K562 (cell line): ENCODE results near the gene MKNK2. TPM values are rescaled to one million over a fixed set of nuclear protein-coding genes. Genes with fewer than 3 reads are reported as not detected.

Experiments used
- ARID3A ChIP-seq: IDR thresholded peaks from 2 replicates; pipeline ENCODE4 v1.6.1; 2012; ENCODE audit warnings: low read depth, low read length, improper control_type of control experiment, borderline replicate concordance
- ATF1 ChIP-seq, 2 experiments: fragments of 450-650 bp in 1 of 2; IDR thresholded peaks; 2 replicates each; pipeline ENCODE4 v1.6.1; 2016; ENCODE audit warnings: missing compliant biosample characterization in 1 of 2, missing genetic modification characterization in 1 of 2
- CBX3 ChIP-seq, 2 experiments: IDR thresholded peaks; 1 replicate in 1 of 2; 2 replicates in 1 of 2; pipeline ENCODE4 v1.6.1; 2012; ENCODE audit warnings: inconsistent platforms in 2 of 2, low read length in 2 of 2, borderline replicate concordance in 1 of 2, control low read depth in 1 of 2
- CGGBP1 ChIP-seq: fragments of 250-450 bp; sonication (Bioruptor Pico); IDR thresholded peaks from 2 replicates; pipeline ENCODE4 v1.9.0; 2021; ENCODE audit warnings: mild to moderate bottlenecking
- DPF2 ChIP-seq: fragments of 450-650 bp; IDR thresholded peaks from 2 replicates; pipeline ENCODE4 v1.6.1; 2016
- EP300 ChIP-seq: IDR thresholded peaks from 2 replicates; pipeline ENCODE4 v1.6.1; 2012; ENCODE audit warnings: low read length, improper control_type of control experiment
- EWSR1 ChIP-seq: fragments of 450-650 bp; IDR thresholded peaks from 2 replicates; pipeline ENCODE4 v1.6.1; 2018; ENCODE audit warnings: borderline replicate concordance, mild to moderate bottlenecking, low read depth, moderate library complexity; ENCODE audit not compliant: partially characterized antibody
- FIP1L1 ChIP-seq: fragments of 200-400 bp; formaldehyde crosslinking; IDR thresholded peaks from 2 replicates; pipeline ENCODE4 v1.6.1; 2018; ENCODE audit warnings: mild to moderate bottlenecking, low read depth, low read length; ENCODE audit not compliant: poor library complexity, severe bottlenecking
- HDAC8 ChIP-seq: fragments of 450-650 bp; IDR thresholded peaks from 2 replicates; pipeline ENCODE4 v1.6.1; 2016; ENCODE audit warnings: mild to moderate bottlenecking, missing genetic modification characterization, moderate library complexity, missing compliant biosample characterization
- MYBL2 ChIP-seq, 2 experiments: fragments of 450-650 bp in 1 of 2; sonication (generic) in 1 of 2; formaldehyde crosslinking in 1 of 2; IDR thresholded peaks; 2 replicates each; pipeline versions ENCODE4 v1.6.1 to v1.8.1; 2017 to 2022; ENCODE audit warnings: borderline replicate concordance in 1 of 2, inconsistent platforms in 1 of 2, low read depth in 1 of 2, mild to moderate bottlenecking in 1 of 2, missing genetic modification reagents in 1 of 2, moderate library complexity in 1 of 2
- NCOA4 ChIP-seq: fragments of 450-650 bp; IDR thresholded peaks from 2 replicates; pipeline ENCODE4 v1.6.1; 2018; ENCODE audit warnings: mild to moderate bottlenecking; ENCODE audit not compliant: partially characterized antibody
- POU5F1 ChIP-seq: fragments of 150-350 bp; IDR thresholded peaks from 2 replicates; pipeline ENCODE4 v1.6.1; 2014; ENCODE audit warnings: borderline replicate concordance, low read length, low read depth, mild to moderate bottlenecking; ENCODE audit not compliant: partially characterized antibody
- RREB1 ChIP-seq: fragments of 250-450 bp; sonication (Bioruptor Pico); IDR thresholded peaks from 2 replicates; pipeline ENCODE4 v1.4.0; 2020
- SIRT6 ChIP-seq: IDR thresholded peaks from one replicate; pipeline ENCODE4 v1.6.1; 2012; ENCODE audit warnings: low read depth, mild to moderate bottlenecking, control low read depth, inconsistent platforms, low read length, moderate library complexity
- SIX5 ChIP-seq, 2 experiments: IDR thresholded peaks; 2 replicates each; pipeline ENCODE4 v1.6.1; 2011; ENCODE audit warnings: low read length in 2 of 2, borderline replicate concordance in 1 of 2, low read depth in 1 of 2, mild to moderate bottlenecking in 1 of 2, moderate library complexity in 1 of 2; ENCODE audit not compliant: insufficient read depth in 1 of 2
- SREBF1 ChIP-seq: fragments of 150-350 bp; IDR thresholded peaks from 2 replicates; pipeline ENCODE4 v1.6.1; 2014; ENCODE audit warnings: antibody characterized with exemption, low read depth, low read length, borderline replicate concordance
- TAF7 ChIP-seq: fragments of 450-650 bp; IDR thresholded peaks from 2 replicates; pipeline ENCODE4 v1.6.1; 2016; ENCODE audit warnings: missing genetic modification characterization, missing compliant biosample characterization
- ZNF124 ChIP-seq: sonication (generic); formaldehyde crosslinking; IDR thresholded peaks from 2 replicates; pipeline ENCODE4 v1.8.1; 2022; ENCODE audit warnings: missing genetic modification reagents
- ZNF146 ChIP-seq: IDR thresholded peaks from one replicate; pipeline ENCODE4 v1.6.1; 2018; ENCODE audit warnings: missing compliant biosample characterization; ENCODE audit not compliant: unreplicated experiment
- ZNF324 ChIP-seq: fragments of 250-450 bp; sonication (Bioruptor Pico); IDR thresholded peaks from 2 replicates; pipeline ENCODE4 v1.4.0; 2020; ENCODE audit warnings: mild to moderate bottlenecking
- ZNF785 ChIP-seq: fragments of 250-450 bp; sonication (Bioruptor Pico); IDR thresholded peaks from 2 replicates; pipeline ENCODE4 v1.4.0; 2020; ENCODE audit warnings: mild to moderate bottlenecking
- polyA plus RNA-seq, 8 experiments: library from polyadenylated mRNA; depleted of rRNA in 4 of 8; stranded (reverse) in 5 of 8; unstranded in 3 of 8; fragments of >200 nt; fragmentation: Nextera tagmentation in 2 of 8; fragmentation: Illumina TruSeq in 1 of 8; extraction: Ambion mirVana in 2 of 8; extraction: Trizol in 1 of 8; gene quantifications; 2 replicates each; pipeline versions ENCODE4 v1.2.1 to v1.2.3, GENCODE V29; 2011 to 2014; ENCODE audit warnings: inconsistent platforms in 1 of 8, missing spikeins in 1 of 8
- total RNA-seq, 7 experiments: library from RNA; depleted of rRNA in 6 of 7; stranded (reverse); fragments of >200 nt in 6 of 7; fragmentation: Illumina TruSeq in 2 of 7; extraction: Trizol in 2 of 7; gene quantifications; 2 replicates each; pipeline versions ENCODE4 v1.2.1 to v1.2.3, GENCODE V29; 2011 to 2021; ENCODE audit warnings: low replicate concordance in 1 of 7

MKNK2 gene
- total and polyA plus RNA-seq, 9 of the 15 experiments (the other 6 are each of a cell fraction or from before 2014, with no cell fraction given): 5.1 to 191 (median 51.9) TPM

- peak; percentile 76 for TF ChIP-seq RREB1 (CRISPR knock-in tag)
- TF ChIP-seq TAF7 (tag): no peak
- TF ChIP-seq SIX5 (IDR thresholded peaks at IDR 0.05; ENCODE audit: borderline replicate concordance in 1 of 2, insufficient read depth in 1 of 2, low read depth in 1 of 2, low read length in 2 of 2): no peak
- TF ChIP-seq ZNF124 (CRISPR knock-in tag): no peak
- TF ChIP-seq CGGBP1: peak; percentile 98
- no peak for TF ChIP-seq ATF1 (CRISPR knock-in tag; IDR thresholded peaks at IDR 0.05)
- peak; percentile 91 for TF ChIP-seq ATF1 (tag; IDR thresholded peaks at IDR 0.05)
- TF ChIP-seq POU5F1: no peak
- TF ChIP-seq FIP1L1: no peak
- 0 out of 3 replicates have a peak, but pooled peaks of 1 of the 2 experiments have one; percentile 22 for TF ChIP-seq CBX3 (IDR thresholded peaks at IDR 0.05; ENCODE audit: borderline replicate concordance in 1 of 2, low read length in 2 of 2)
- TF ChIP-seq ZNF324 (CRISPR knock-in tag): no peak
- no peak for TF ChIP-seq MYBL2 (IDR thresholded peaks at IDR 0.05; ENCODE audit: low read depth)
- no peak for TF ChIP-seq MYBL2 (CRISPR knock-in tag; IDR thresholded peaks at IDR 0.05; ENCODE audit: borderline replicate concordance)
- no peak for TF ChIP-seq EWSR1
- TF ChIP-seq NCOA4: no peak
- no peak for TF ChIP-seq ARID3A
- TF ChIP-seq ZNF785 (CRISPR knock-in tag): no peak
- TF ChIP-seq ZNF146: no peak
- TF ChIP-seq EP300: no peak
- peak; percentile 50; the same call in 1 of the 2 replicates for TF ChIP-seq HDAC8 (tag)
- TF ChIP-seq SREBF1: no peak
- no peak for TF ChIP-seq DPF2
- TF ChIP-seq SIRT6: no peak
Observed at GRCh38 chr19:2096034-2096479, 45.0 kb upstream of the MKNK2 start, which contains the start of gene MOB3A (continued).
